Chondrocyte (in vitro differentiated cells): ENCODE data around the gene RAD51B. TPM values are rescaled to one million over a fixed set of nuclear protein-coding genes. Genes with fewer than 3 reads are reported as not detected.

ENCODE experiments used
- DNase-seq: peaks from one replicate; pipeline ENCODE4 v3.0.0; 2021; ENCODE audit warnings: mixed read lengths, low spot score
- H3K27ac Mint-ChIP-seq: one replicate; pipeline ENCODE4 v1.8.0; 2021; ENCODE audit warnings: mild to moderate bottlenecking, moderate library complexity, mixed read lengths; ENCODE audit not compliant: unreplicated experiment
- H3K27me3 Mint-ChIP-seq: 2 replicates; pipeline ENCODE4 v1.8.0; 2021; ENCODE audit warnings: low read depth, mixed read lengths
- H3K36me3 Mint-ChIP-seq: 2 replicates; pipeline ENCODE4 v1.8.0; 2021; ENCODE audit warnings: low read depth, mixed read lengths
- H3K4me1 Mint-ChIP-seq: 2 replicates; pipeline ENCODE4 v1.8.0; 2021; ENCODE audit warnings: low read depth, mild to moderate bottlenecking, mixed read lengths
- H3K4me3 Mint-ChIP-seq: one replicate; pipeline ENCODE4 v1.8.0; 2021; ENCODE audit warnings: mild to moderate bottlenecking, moderate library complexity, mixed read lengths; ENCODE audit not compliant: unreplicated experiment
- H3K9me3 Mint-ChIP-seq: 2 replicates; pipeline ENCODE4 v1.8.0; 2021; ENCODE audit warnings: low read depth, mixed read lengths
- CTCF ChIP-seq: fragments of 200-600 bp; sonication (generic); IDR thresholded peaks from 2 replicates; pipeline ENCODE4 v1.5.0; 2021; ENCODE audit warnings: antibody characterized with exemption, mild to moderate bottlenecking, moderate library complexity
- total RNA-seq: library from RNA; stranded (reverse); gene quantifications from 3 replicates; pipeline ENCODE4 v1.2.1, GENCODE V29; 2021

RAD51B gene
- total RNA-seq, 1 donor from 2014 or later = 8.2 TPM

- Mint-ChIP-seq H3K4me1 (peaks cover 16% of the 10 kb centered on the region), H3K4me3 (no peak overlapping the region), H3K27ac (no peak overlapping the region), H3K9me3 (no peaks in the 10 kb centered on the region), H3K27me3 (no peaks in the 10 kb centered on the region), H3K36me3 (no peaks in the 10 kb centered on the region)
- no peak for TF ChIP-seq CTCF
- DNase-seq = no peak
Measured at GRCh38 chr14:68501171-68501570, 681.6 kb downstream of the RAD51B start.

GRCh38 chr14:68501614-68502052 lies 682.1 kb downstream of the RAD51B start:
- H3K27me3 Mint-ChIP-seq = no peaks in the 10 kb centered on the region
- no peak for DNase-seq
- no peak overlapping the region for H3K27ac Mint-ChIP-seq
- peaks cover 20% of the 10 kb centered on the region for H3K4me1 Mint-ChIP-seq
- no peaks in the 10 kb centered on the region for H3K9me3 Mint-ChIP-seq
- no peak overlapping the region for H3K4me3 Mint-ChIP-seq
- TF ChIP-seq CTCF = no peak
- no peaks in the 10 kb centered on the region for H3K36me3 Mint-ChIP-seq

- no peak overlapping the region for H3K4me3 Mint-ChIP-seq
- no peaks in the 10 kb centered on the region for H3K27me3 Mint-ChIP-seq
- DNase-seq = no peak
- H3K27ac Mint-ChIP-seq = no peak overlapping the region
- no peaks in the 10 kb centered on the region for H3K9me3 Mint-ChIP-seq
- TF ChIP-seq CTCF = no peak
- peaks cover 24% of the 10 kb centered on the region for H3K4me1 Mint-ChIP-seq
- no peaks in the 10 kb centered on the region for H3K36me3 Mint-ChIP-seq
Measured at GRCh38 chr14:68502230-68502629, 682.7 kb downstream of the RAD51B start.

GRCh38 chr14:68503186-68503825 lies 683.7 kb downstream of the RAD51B start:
- H3K9me3 Mint-ChIP-seq = no peaks in the 10 kb centered on the region
- no peak for DNase-seq
- TF ChIP-seq CTCF = no peak
- peaks cover 25% of the 10 kb centered on the region for H3K4me1 Mint-ChIP-seq
- H3K27ac Mint-ChIP-seq = no peak overlapping the region
- H3K36me3 Mint-ChIP-seq = no peaks in the 10 kb centered on the region
- no peak overlapping the region for H3K4me3 Mint-ChIP-seq
- H3K27me3 Mint-ChIP-seq = no peaks in the 10 kb centered on the region

GRCh38 chr14:68504861-68505260 lies 685.3 kb downstream of the RAD51B start:
- no peak for TF ChIP-seq CTCF
- Mint-ChIP-seq H3K36me3 (no peaks in the 10 kb centered on the region), H3K27ac (no peak overlapping the region), H3K9me3 (no peaks in the 10 kb centered on the region), H3K4me3 (no peak overlapping the region), H3K4me1 (peaks cover 30% of the 10 kb centered on the region), H3K27me3 (no peaks in the 10 kb centered on the region)
- no peak for DNase-seq
